HG03159 (cell line): ENCODE measurements around the gene TDG.
"Not testable (repeated sequence)": the region's sequence is repeated elsewhere in the genome, so short reads cannot be mapped to it uniquely, and the experiment has no call there.

Experiments
- ATAC-seq: cut with Tn5 transposase; IDR thresholded peaks from one replicate; pipeline ENCODE4 v1.9.1; 2021; ENCODE audit warnings: mild to moderate bottlenecking, moderate library complexity; ENCODE audit not compliant: unreplicated experiment

Gene TDG

GRCh38 chr12:104012331-104012730 is 46.7 kb downstream of the TDG start:
- no peak for ATAC-seq

GRCh38 chr12:104021862-104022261 is 56.2 kb downstream of the TDG start:
- not testable (repeated sequence) for ATAC-seq

- no peak for ATAC-seq
These were observed 57.1 kb downstream of the TDG start for GRCh38 chr12:104022786-104023185.

GRCh38 chr12:104023710-104024109 is 58.0 kb downstream of the TDG start:
- ATAC-seq: no peak

GRCh38 chr12:104024348-104024747 is 58.7 kb downstream of the TDG start:
- ATAC-seq: no peak

GRCh38 chr12:104025771-104026170 is 60.1 kb downstream of the TDG start:
- ATAC-seq: no peak

- no peak for ATAC-seq
These were observed 61.3 kb downstream of the TDG start for GRCh38 chr12:104026841-104027599.

- not testable (repeated sequence) for ATAC-seq
These were observed 64.9 kb downstream of the TDG start for GRCh38 chr12:104030596-104030995.

GRCh38 chr12:104036143-104036542 is 70.5 kb downstream of the TDG start:
- not testable (repeated sequence) for ATAC-seq
